Measurements from ENCODE around the gene C2CD4C.
"Not testable (repeated sequence)": the region's sequence is repeated elsewhere in the genome, so short reads cannot be mapped to it uniquely, and the experiment has no call there.

C2CD4C gene

GRCh38 chr19:362154-362553 is 46.8 kb downstream of the C2CD4C start:
- DNase-seq = no peak

GRCh38 chr19:359653-359925 is 49.4 kb downstream of the C2CD4C start:
- DNase-seq = no peak

- DNase-seq = not testable (repeated sequence)
These were observed 53.4 kb downstream of the C2CD4C start for GRCh38 chr19:355536-355935.
